HG03025 (cell line): ENCODE results near the gene VSX1.

Experiments used
- ATAC-seq: cut with Tn5 transposase; IDR thresholded peaks from one replicate; pipeline ENCODE4 v1.9.1; 2021; ENCODE audit warnings: mild to moderate bottlenecking, moderate library complexity; ENCODE audit not compliant: unreplicated experiment, low FRiP score

Gene VSX1

GRCh38 chr20:25067102-25067987 is 14.6 kb downstream of the VSX1 start:
- no peak for ATAC-seq

DNA sequence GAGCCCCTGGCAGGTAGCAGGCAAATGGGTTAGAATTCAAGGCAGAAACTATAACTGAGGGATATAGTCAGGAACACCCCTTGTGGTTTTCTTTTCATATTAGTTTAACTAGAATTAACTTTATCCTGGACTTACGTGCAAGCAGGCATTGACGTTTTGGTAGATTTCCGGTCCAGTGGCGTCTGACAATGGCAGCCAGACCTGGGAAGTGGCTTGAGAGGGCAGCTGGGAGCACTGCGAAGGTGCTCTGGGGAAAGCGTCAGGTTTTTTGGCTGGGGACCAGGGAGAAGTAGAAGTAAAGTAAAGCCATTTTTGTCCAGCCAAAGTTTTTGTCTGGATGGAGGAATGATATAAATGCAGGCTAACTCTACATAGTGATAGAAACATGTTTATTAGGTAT is 15.6 kb downstream of the VSX1 start:
- no peak for ATAC-seq

DNA sequence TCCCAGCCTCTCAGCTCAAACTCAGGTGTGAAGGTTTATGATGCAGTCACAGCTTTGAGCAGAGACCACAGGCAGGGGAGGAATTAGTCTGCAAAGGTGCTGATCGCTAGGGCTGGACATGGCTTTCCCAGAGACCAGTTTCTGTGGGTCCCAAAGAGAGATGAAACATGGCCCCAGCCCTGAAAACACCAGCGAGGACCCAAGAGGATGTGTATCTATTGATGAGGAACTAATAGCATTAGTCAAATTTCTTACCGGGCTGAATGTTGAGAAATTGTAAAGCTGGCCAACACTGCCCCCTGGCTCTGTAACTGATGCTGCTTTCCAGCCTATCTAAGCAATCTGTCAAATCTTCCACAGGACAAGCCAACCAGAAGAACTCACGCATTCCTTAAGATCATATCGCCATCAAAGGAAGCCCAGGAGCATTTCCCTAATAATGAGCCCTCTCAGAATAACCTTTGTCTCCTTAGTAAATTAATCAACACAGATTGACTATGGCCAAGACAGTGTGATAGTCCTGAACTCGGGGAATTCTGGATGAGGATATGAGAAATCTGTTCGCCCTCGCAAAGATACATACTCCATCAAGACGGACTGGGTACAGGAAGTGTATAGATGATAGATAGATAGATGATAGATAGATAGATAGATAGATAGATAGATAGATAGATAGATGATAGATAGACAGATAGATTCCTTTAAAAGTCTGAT is 16.2 kb downstream of the VSX1 start:
- no peak for ATAC-seq

GRCh38 chr20:25065072-25065624 is 16.8 kb downstream of the VSX1 start:
- no peak for ATAC-seq

GRCh38 chr20:25064561-25065071 is 17.3 kb downstream of the VSX1 start:
- no peak for ATAC-seq

- no peak for ATAC-seq
Measured at GRCh38 chr20:25063981-25064380, 18.0 kb downstream of the VSX1 start.

DNA sequence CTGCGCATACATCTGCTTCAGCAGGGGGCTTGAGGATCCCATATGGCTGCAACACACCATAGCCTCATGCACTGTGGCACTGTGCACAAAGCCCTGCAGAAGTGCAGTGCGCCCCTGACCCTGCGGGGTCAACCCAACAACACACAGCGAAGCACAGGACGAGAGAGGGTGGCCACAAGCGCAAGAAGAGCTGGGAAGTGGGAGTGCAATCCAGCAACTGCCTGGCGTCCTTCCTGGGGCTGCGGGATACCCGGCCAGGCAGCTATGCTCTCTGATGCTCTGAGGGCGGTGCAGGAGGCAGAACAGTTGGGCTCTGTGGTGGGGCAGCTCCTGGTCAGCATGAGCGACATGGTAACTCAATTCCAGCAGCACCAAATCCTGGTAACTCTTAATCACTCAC is 18.4 kb downstream of the VSX1 start:
- no peak for ATAC-seq

DNA sequence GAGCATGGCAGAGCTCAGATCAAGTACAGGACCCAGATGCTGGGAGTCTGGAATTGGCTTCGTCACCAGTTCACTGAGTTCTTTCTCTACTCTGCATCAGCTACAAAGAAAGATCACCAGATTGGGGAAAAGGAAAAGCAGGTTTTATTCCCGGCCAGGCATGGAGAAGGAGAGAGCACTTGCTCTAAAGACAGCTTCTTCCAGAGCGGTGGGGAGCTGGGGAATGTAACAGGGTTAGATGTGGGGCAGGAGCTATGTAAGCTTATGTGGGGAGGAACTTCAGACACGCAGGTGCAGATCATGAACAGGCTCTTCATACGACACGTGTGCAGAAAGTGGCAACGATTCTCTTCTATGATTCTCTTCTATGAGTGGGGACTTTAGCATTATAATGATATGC is 19.1 kb downstream of the VSX1 start:
- no peak for ATAC-seq

DNA sequence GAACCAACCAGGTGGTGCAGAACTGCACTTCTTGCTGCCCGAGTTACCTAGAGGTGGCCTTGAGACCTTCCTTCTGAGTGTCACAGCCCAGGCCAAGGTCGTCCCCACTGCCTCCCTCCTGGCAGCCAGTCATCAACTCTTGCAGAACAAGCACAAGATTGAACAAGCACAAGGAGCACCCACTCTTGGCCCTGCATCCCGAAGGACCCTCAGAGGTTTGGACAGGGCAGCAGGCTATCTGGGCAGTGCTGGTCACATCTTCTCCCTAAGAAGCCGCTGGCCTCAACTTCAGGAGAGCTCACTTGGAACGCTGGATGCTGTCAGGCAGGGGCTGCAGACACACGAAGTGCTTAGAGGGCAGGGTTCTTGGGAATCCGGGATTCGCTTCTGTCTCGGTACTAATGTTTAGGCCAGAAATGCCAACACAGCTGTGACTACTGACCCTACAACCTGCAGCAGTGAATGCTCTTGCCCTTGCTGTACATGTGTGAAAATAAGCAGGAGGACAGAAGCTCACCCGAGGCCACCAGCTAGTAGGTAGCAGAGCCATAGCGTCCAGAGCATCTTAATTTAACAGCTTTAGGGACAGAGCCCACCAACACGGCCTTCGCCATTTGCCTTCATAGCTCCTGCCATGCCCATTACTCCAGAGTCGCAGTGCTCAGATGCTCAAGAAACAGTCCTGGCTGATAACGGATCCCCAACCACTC is 20.0 kb downstream of the VSX1 start:
- no peak for ATAC-seq

GRCh38 chr20:25061103-25061799 is 20.7 kb downstream of the VSX1 start:
- ATAC-seq, result no peak

- ATAC-seq, result no peak
Measured at GRCh38 chr20:25059866-25060465, 22.0 kb downstream of the VSX1 start.

- no peak for ATAC-seq
Measured at GRCh38 chr20:25058847-25059810, 22.8 kb downstream of the VSX1 start.

DNA sequence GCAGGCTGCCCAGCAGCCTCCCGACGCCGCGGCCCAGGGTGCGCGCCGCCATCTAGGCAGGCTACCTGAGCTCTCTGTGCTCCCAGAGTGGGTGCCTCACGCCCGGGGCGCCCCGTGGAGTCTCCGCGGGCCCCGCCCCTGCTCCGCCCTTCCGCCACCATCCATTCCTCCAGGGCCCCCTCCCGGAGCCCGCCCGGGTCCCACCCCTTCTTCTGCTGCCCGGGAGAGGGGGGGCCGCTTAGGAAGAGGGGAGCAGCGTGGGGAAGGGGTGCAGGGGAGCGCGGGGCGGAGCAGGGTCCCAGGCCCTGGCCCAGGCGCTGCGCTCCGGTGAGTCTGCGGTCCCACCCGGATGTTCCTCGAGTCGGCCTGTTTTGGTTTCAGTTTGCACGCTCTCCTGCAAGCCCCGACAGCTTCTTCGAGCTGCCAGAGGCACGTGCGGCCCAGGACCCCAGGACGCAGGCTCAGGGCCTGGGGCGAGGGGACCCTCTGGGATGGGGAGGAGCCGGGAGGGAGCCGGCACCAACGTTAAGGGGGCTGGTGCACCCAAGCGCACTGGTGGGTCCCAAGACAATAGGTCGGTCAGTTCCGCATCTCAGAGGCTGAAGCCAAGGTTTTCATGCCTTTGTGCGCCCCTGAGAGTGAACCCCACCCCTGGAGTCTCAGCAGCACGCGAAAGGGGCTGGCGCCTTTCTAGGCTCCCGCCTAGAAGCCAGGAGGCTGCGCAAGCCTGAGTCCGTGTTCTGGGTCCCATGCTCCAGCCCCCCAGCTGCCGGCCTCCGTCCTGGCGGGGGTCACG is 23.7 kb downstream of the VSX1 start, which contains the start of gene ACSS1:
ACSS1 (minus strand) TSS at position 89 of the 796 bp plus-strand sequence; CDS start at position 52, 37 bp downstream.
- ATAC-seq, result peak; percentile 63

DNA sequence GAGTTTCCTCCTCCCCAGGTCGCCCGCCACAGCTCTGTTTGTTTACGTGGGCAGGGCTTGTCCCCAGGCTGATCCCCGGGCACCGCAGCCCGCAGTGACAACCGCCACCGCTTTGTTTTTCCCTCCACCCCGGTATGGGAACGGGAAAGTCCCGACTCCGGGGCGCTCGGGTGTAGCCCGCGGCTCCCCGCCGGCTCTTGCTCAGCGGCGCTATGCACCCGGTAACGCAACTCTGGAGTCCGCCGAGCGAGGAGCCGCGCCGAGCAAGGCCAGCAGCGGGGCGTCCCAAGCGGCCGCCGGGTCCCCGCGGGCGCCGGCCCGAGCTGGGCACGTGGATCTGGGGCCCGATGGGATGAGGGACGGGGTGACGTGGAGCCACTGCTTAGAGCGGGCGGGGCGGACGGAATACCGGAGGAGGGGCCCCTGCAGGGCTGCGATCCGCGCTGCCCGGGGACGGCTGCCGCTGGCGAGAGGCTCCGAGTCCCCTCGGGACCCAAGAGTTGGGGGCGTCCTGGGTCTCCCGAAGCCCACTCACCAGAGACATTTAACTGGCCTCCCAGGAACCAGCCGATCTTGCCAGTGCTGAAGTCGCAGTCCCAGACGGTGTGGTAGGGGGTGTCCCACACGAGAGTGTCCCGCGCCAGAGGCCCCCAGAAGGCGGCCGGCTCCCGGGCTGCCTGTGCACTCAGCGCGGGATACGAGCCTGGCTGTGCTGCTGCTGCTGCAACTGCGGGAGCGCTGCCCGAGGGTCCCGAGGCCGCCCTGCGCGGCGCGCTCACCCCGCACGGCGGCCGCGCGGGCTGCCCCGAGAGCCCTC is 24.5 kb downstream of the VSX1 start:
- peak; percentile 25 for ATAC-seq

- ATAC-seq, result peak; percentile 38
Measured at GRCh38 chr20:25056690-25057233, 25.2 kb downstream of the VSX1 start.

- no peak for ATAC-seq
Measured at GRCh38 chr20:25055711-25056495, 26.0 kb downstream of the VSX1 start.
